ENCODE results near the gene VANGL2. TPM values are rescaled to one million over a fixed set of nuclear protein-coding genes. Genes with fewer than 3 reads are reported as not detected.

The VANGL2 gene
- total RNA-seq, 1 donor from 2014 or later, result 17.7 TPM

DNA sequence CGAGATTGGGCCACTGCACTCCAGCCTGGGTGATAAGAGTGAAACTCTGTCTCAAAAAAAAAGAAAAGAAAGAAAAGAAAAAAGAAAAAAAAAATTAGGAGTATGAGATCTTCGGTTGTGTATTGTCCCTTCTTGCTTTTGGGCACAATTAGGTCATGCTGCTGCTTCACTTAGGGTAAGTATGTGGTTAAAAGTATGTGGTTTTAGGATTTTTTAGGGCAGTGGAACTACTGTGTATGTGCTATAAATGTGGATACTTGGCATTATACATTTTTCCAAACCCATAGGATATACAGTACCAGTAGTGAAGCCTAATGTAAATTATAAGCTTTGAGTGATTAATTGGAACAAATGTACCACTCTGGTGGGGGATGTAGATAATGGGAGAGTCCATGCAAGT, 31.2 kb downstream of the VANGL2 start:
- Mint-ChIP-seq H3K27ac (ENCODE audit: unreplicated experiment) (no peak overlapping the region), H3K4me3 (ENCODE audit: unreplicated experiment) (no peak overlapping the region), H3K4me1 (ENCODE audit: unreplicated experiment) (peaks cover 15% of the 10 kb centered on the region), H3K27me3 (ENCODE audit: unreplicated experiment) (peaks cover 26% of the 10 kb centered on the region), H3K9me3 (ENCODE audit: unreplicated experiment) (no peaks in the 10 kb centered on the region), H3K36me3 (ENCODE audit: unreplicated experiment) (peaks cover 4% of the 10 kb centered on the region)
- no peak for TF ChIP-seq CTCF (IDR thresholded peaks at IDR 0.05)
- DNase-seq (ENCODE audit: extremely low spot score, unreplicated experiment), result no peak

GRCh38 chr1:160432371-160432786, 32.0 kb downstream of the VANGL2 start:
- Mint-ChIP-seq H3K27me3 (ENCODE audit: unreplicated experiment) (peaks cover 30% of the 10 kb centered on the region), H3K4me3 (ENCODE audit: unreplicated experiment) (no peak overlapping the region), H3K9me3 (ENCODE audit: unreplicated experiment) (no peaks in the 10 kb centered on the region), H3K27ac (ENCODE audit: unreplicated experiment) (no peak overlapping the region), H3K4me1 (ENCODE audit: unreplicated experiment) (peaks cover 12% of the 10 kb centered on the region), H3K36me3 (ENCODE audit: unreplicated experiment) (peaks cover 3% of the 10 kb centered on the region)
- no peak for TF ChIP-seq CTCF (IDR thresholded peaks at IDR 0.05)
- no peak for DNase-seq (ENCODE audit: extremely low spot score, unreplicated experiment)

GRCh38 chr1:160436966-160437365, 36.6 kb downstream of the VANGL2 start:
- peaks cover 57% of the 10 kb centered on the region for H3K27me3 Mint-ChIP-seq (ENCODE audit: unreplicated experiment)
- no peak for TF ChIP-seq CTCF (IDR thresholded peaks at IDR 0.05)
- H3K27ac Mint-ChIP-seq (ENCODE audit: unreplicated experiment), result no peak overlapping the region
- H3K9me3 Mint-ChIP-seq (ENCODE audit: unreplicated experiment), result no peaks in the 10 kb centered on the region
- no peak for DNase-seq (ENCODE audit: extremely low spot score, unreplicated experiment)
- H3K4me1 Mint-ChIP-seq (ENCODE audit: unreplicated experiment), result no peaks in the 10 kb centered on the region
- no peak overlapping the region for H3K4me3 Mint-ChIP-seq (ENCODE audit: unreplicated experiment)
- no peaks in the 10 kb centered on the region for H3K36me3 Mint-ChIP-seq (ENCODE audit: unreplicated experiment)

DNA sequence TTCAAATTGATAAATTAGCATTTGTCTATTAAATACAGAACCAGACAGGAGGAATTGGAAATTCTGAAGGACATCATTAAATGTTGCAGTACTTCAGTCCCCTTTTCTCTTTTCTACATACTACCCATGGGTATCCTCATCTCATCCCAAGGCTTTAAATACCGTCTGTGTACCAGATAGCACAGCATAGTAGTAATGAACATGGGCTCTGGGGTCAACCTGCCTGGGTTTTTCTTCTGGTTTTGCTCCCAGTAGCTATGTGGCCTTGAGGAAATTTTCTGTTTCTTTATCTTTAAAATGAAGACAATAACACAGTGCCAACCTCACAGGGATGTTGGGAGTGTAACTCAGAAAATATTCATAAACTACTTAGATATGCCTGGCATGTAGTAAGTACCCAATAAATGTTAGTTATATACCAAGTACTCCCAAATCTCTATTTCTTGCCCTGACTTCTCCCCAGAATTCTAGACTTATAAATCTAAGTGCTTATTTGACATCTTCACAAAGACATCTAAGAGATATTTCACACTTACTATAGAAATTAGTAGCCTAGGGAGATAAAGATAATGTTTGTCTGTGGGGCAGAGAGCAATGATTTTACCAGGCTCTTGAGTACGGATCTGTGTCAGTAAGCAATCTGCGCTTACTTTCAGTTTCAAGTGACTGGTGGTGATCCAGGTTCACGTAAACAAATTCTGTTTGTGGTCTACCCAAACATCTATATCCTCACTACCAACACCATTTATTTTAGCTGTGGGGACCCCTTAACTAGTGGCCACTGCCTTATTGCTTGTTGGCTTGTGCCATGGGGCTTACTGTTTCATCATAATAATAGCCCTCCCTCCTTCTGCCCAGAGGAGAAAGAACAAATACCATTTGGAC, 37.3 kb downstream of the VANGL2 start:
- H3K27ac Mint-ChIP-seq (ENCODE audit: unreplicated experiment), result no peak overlapping the region
- DNase-seq (ENCODE audit: extremely low spot score, unreplicated experiment), result no peak
- no peaks in the 10 kb centered on the region for H3K4me1 Mint-ChIP-seq (ENCODE audit: unreplicated experiment)
- H3K4me3 Mint-ChIP-seq (ENCODE audit: unreplicated experiment), result no peak overlapping the region
- H3K9me3 Mint-ChIP-seq (ENCODE audit: unreplicated experiment), result no peaks in the 10 kb centered on the region
- H3K27me3 Mint-ChIP-seq (ENCODE audit: unreplicated experiment), result peaks cover 58% of the 10 kb centered on the region
- TF ChIP-seq CTCF (IDR thresholded peaks at IDR 0.05), result no peak
- H3K36me3 Mint-ChIP-seq (ENCODE audit: unreplicated experiment), result no peaks in the 10 kb centered on the region

- H3K4me3 Mint-ChIP-seq (ENCODE audit: unreplicated experiment), result no peak overlapping the region
- DNase-seq (ENCODE audit: extremely low spot score, unreplicated experiment), result no peak
- H3K4me1 Mint-ChIP-seq (ENCODE audit: unreplicated experiment), result no peaks in the 10 kb centered on the region
- peaks cover 56% of the 10 kb centered on the region for H3K27me3 Mint-ChIP-seq (ENCODE audit: unreplicated experiment)
- no peak overlapping the region for H3K27ac Mint-ChIP-seq (ENCODE audit: unreplicated experiment)
- no peak for TF ChIP-seq CTCF (IDR thresholded peaks at IDR 0.05)
- no peaks in the 10 kb centered on the region for H3K36me3 Mint-ChIP-seq (ENCODE audit: unreplicated experiment)
- no peaks in the 10 kb centered on the region for H3K9me3 Mint-ChIP-seq (ENCODE audit: unreplicated experiment)
These were observed 38.1 kb downstream of the VANGL2 start for GRCh38 chr1:160438317-160438918.

Data from osteocyte (in vitro differentiated cells).